Measurements from ENCODE around the gene SLC16A11. TPM values are rescaled to one million over a fixed set of nuclear protein-coding genes. Genes with fewer than 3 reads are reported as not detected.
A peak's percentile ranks its signal among the peaks of the same experiment; 100 is the strongest.
"Not testable (repeated sequence)": the region's sequence is repeated elsewhere in the genome, so short reads cannot be mapped to it uniquely, and the experiment has no call there.

The SLC16A11 gene, protein sequence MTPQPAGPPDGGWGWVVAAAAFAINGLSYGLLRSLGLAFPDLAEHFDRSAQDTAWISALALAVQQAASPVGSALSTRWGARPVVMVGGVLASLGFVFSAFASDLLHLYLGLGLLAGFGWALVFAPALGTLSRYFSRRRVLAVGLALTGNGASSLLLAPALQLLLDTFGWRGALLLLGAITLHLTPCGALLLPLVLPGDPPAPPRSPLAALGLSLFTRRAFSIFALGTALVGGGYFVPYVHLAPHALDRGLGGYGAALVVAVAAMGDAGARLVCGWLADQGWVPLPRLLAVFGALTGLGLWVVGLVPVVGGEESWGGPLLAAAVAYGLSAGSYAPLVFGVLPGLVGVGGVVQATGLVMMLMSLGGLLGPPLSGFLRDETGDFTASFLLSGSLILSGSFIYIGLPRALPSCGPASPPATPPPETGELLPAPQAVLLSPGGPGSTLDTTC
- 0.21 TPM for polyA plus RNA-seq (2013, experiment 1 of 2)
- 0.30 TPM for polyA plus RNA-seq (2013, experiment 2 of 2)

- peak within 1 kb of the TSS; percentile 37 to 68 for H3K4me3 ChIP-seq (ENCODE audit: insufficient read depth in 1 of 2, low read depth in 1 of 2, low read length in 2 of 2)
- no peaks in the 10 kb centered on the region for H3K79me1 ChIP-seq (replicated peaks; ENCODE audit: low read length, poor library complexity, severe bottlenecking)
- DNase-seq: no peak
- no peaks in the 10 kb centered on the region for H3K9me3 ChIP-seq (ENCODE audit: control insufficient read depth, low read length)
- H3K4ac ChIP-seq (ENCODE audit: low read depth in 1 of 2, low read length in 2 of 2): peak within 1 kb of the TSS; percentile 1 to 60
- peak within 1 kb of the TSS in 1 of 2 experiments; percentile 90 for H2BK12ac ChIP-seq (ENCODE audit: low read length in 2 of 2)
- H2AFZ ChIP-seq (ENCODE audit: low read depth, low read length): peak within 1 kb of the TSS; percentile 87
- H3K9ac ChIP-seq (ENCODE audit: low read length): peak within 1 kb of the TSS; percentile 68
- H4K91ac ChIP-seq (ENCODE audit: low read length): peak within 1 kb of the TSS; percentile 92
- H3K4me1 ChIP-seq (ENCODE audit: control insufficient read depth, insufficient read depth, low read depth, low read length): peaks cover 38% of the 10 kb centered on the region
- peak within 1 kb of the TSS in 1 of 2 experiments; percentile 85 for H3K14ac ChIP-seq (ENCODE audit: low read length in 2 of 2)
- H4K8ac ChIP-seq (ENCODE audit: low read length): peak within 1 kb of the TSS; percentile 92
- no peak within 1 kb of the TSS for H3K27ac ChIP-seq (ENCODE audit: low read length, poor library complexity, severe bottlenecking)
- peak within 1 kb of the TSS in 1 of 2 experiments; percentile 34 for H3K23ac ChIP-seq (ENCODE audit: low read length in 2 of 2)
- peak within 1 kb of the TSS; percentile 84 for H2BK15ac ChIP-seq (ENCODE audit: low read depth, poor library complexity, severe bottlenecking)
- H2AK5ac ChIP-seq (ENCODE audit: low read length, severe bottlenecking): no peak within 1 kb of the TSS
- no peak within 1 kb of the TSS for H2BK120ac ChIP-seq (ENCODE audit: low read depth, low read length)
- H3K18ac ChIP-seq (ENCODE audit: low read depth in 1 of 2, low read length in 2 of 2): peak within 1 kb of the TSS; percentile 75 to 88
- no peak within 1 kb of the TSS for H2BK5ac ChIP-seq (ENCODE audit: low read depth, low read length, poor library complexity, severe bottlenecking)
- peak within 1 kb of the TSS; percentile 92 for H3K4me2 ChIP-seq (ENCODE audit: low read length, poor library complexity, severe bottlenecking)
- peaks cover 46 to 55% of the 10 kb centered on the region in 2 experiments for H3K27me3 ChIP-seq (ENCODE audit: control insufficient read depth in 1 of 2, insufficient read depth in 1 of 2, low read length in 2 of 2)
- 7% methylated on average over 42 of the region's 58 CpGs for WGBS
- no peaks in the 10 kb centered on the region for H3K36me3 ChIP-seq (ENCODE audit: control insufficient read depth in 1 of 2, insufficient read depth in 2 of 2, low read depth in 1 of 2, low read length in 2 of 2)
These were observed at the start of gene SLC16A11 for GRCh38 chr17:7043497-7044198. SLC16A11 (minus strand) TSS chr17:7044092; CDS start chr17:7043513, 579 bp downstream.

GRCh38 chr17:7091311-7092005, 47.6 kb upstream of the SLC16A11 start:
- WGBS: 77% methylated on average over 19 of the region's 28 CpGs
- not testable (repeated sequence) for H3K9me3 ChIP-seq (ENCODE audit: control insufficient read depth, low read length); H2BK15ac ChIP-seq (ENCODE audit: low read depth, poor library complexity, severe bottlenecking); H3K14ac ChIP-seq (ENCODE audit: low read length in 2 of 2); H2AK5ac ChIP-seq (ENCODE audit: low read length, severe bottlenecking); H2BK120ac ChIP-seq (ENCODE audit: low read depth, low read length); H3K79me1 ChIP-seq (replicated peaks; ENCODE audit: low read length, poor library complexity, severe bottlenecking); H2BK12ac ChIP-seq (ENCODE audit: low read length in 2 of 2); H3K4ac ChIP-seq (ENCODE audit: low read depth in 1 of 2, low read length in 2 of 2); H4K8ac ChIP-seq (ENCODE audit: low read length); H3K4me1 ChIP-seq (ENCODE audit: control insufficient read depth, insufficient read depth, low read depth, low read length); H3K4me2 ChIP-seq (ENCODE audit: low read length, poor library complexity, severe bottlenecking); H3K9ac ChIP-seq (ENCODE audit: low read length); H3K27ac ChIP-seq (ENCODE audit: low read length, poor library complexity, severe bottlenecking); H3K23ac ChIP-seq (ENCODE audit: low read length in 2 of 2); H4K91ac ChIP-seq (ENCODE audit: low read length); H2BK5ac ChIP-seq (ENCODE audit: low read depth, low read length, poor library complexity, severe bottlenecking); DNase-seq; H3K18ac ChIP-seq (ENCODE audit: low read depth in 1 of 2, low read length in 2 of 2); H2AFZ ChIP-seq (ENCODE audit: low read depth, low read length); H3K36me3 ChIP-seq (ENCODE audit: control insufficient read depth in 1 of 2, insufficient read depth in 2 of 2, low read depth in 1 of 2, low read length in 2 of 2)
- H3K27me3 ChIP-seq (ENCODE audit: control insufficient read depth in 1 of 2, insufficient read depth in 1 of 2, low read length in 2 of 2): peaks cover 9 to 41% of the 10 kb centered on the region in 2 experiments
- peak overlapping the region in 1 of 2 experiments; percentile 71 for H3K4me3 ChIP-seq (ENCODE audit: insufficient read depth in 1 of 2, low read depth in 1 of 2, low read length in 2 of 2)

DNA sequence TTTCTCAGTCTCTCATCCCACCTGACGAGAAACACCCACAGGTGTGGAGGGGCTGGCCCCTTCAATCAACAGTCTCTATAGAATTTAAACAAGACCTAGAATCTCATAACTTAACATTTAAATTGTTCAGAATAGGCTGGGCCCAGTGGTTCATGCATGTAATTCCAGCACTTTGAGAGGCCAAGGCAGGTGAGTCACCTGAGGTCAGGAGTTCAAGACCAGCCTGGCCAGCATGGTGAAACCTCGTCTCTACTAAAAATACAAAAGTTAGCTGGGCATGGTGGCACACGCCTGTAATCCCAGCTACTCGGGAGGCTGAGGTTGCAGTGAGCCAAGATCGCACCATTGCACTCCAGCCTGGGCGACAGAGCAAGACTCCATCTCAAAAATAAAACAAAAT, 45.7 kb upstream of the SLC16A11 start:
- not testable (repeated sequence) for H3K36me3 ChIP-seq (ENCODE audit: control insufficient read depth in 1 of 2, insufficient read depth in 2 of 2, low read depth in 1 of 2, low read length in 2 of 2); H3K14ac ChIP-seq (ENCODE audit: low read length in 2 of 2); H4K8ac ChIP-seq (ENCODE audit: low read length); H3K23ac ChIP-seq (ENCODE audit: low read length in 2 of 2); H3K9ac ChIP-seq (ENCODE audit: low read length); H3K4me3 ChIP-seq (ENCODE audit: insufficient read depth in 1 of 2, low read depth in 1 of 2, low read length in 2 of 2); H2AK5ac ChIP-seq (ENCODE audit: low read length, severe bottlenecking); H3K9me3 ChIP-seq (ENCODE audit: control insufficient read depth, low read length); H2AFZ ChIP-seq (ENCODE audit: low read depth, low read length); H3K4ac ChIP-seq (ENCODE audit: low read depth in 1 of 2, low read length in 2 of 2); H4K91ac ChIP-seq (ENCODE audit: low read length); H2BK5ac ChIP-seq (ENCODE audit: low read depth, low read length, poor library complexity, severe bottlenecking); DNase-seq; H3K27ac ChIP-seq (ENCODE audit: low read length, poor library complexity, severe bottlenecking); H2BK120ac ChIP-seq (ENCODE audit: low read depth, low read length); H2BK12ac ChIP-seq (ENCODE audit: low read length in 2 of 2); H3K4me2 ChIP-seq (ENCODE audit: low read length, poor library complexity, severe bottlenecking); H2BK15ac ChIP-seq (ENCODE audit: low read depth, poor library complexity, severe bottlenecking); H3K18ac ChIP-seq (ENCODE audit: low read depth in 1 of 2, low read length in 2 of 2); H3K79me1 ChIP-seq (replicated peaks; ENCODE audit: low read length, poor library complexity, severe bottlenecking); H3K4me1 ChIP-seq (ENCODE audit: control insufficient read depth, insufficient read depth, low read depth, low read length)
- 83% methylated on average over 5 of the region's 6 CpGs for WGBS
- peaks cover 5 to 31% of the 10 kb centered on the region in 2 experiments for H3K27me3 ChIP-seq (ENCODE audit: control insufficient read depth in 1 of 2, insufficient read depth in 1 of 2, low read length in 2 of 2)

Data from mesenchymal stem cell (in vitro differentiated cells and primary cell).